ENCODE results near the gene DAZL. TPM values are rescaled to one million over a fixed set of nuclear protein-coding genes. Genes with fewer than 3 reads are reported as not detected.

DAZL gene
- total RNA-seq, 4 donors from 2014 or later = not detected

DNA sequence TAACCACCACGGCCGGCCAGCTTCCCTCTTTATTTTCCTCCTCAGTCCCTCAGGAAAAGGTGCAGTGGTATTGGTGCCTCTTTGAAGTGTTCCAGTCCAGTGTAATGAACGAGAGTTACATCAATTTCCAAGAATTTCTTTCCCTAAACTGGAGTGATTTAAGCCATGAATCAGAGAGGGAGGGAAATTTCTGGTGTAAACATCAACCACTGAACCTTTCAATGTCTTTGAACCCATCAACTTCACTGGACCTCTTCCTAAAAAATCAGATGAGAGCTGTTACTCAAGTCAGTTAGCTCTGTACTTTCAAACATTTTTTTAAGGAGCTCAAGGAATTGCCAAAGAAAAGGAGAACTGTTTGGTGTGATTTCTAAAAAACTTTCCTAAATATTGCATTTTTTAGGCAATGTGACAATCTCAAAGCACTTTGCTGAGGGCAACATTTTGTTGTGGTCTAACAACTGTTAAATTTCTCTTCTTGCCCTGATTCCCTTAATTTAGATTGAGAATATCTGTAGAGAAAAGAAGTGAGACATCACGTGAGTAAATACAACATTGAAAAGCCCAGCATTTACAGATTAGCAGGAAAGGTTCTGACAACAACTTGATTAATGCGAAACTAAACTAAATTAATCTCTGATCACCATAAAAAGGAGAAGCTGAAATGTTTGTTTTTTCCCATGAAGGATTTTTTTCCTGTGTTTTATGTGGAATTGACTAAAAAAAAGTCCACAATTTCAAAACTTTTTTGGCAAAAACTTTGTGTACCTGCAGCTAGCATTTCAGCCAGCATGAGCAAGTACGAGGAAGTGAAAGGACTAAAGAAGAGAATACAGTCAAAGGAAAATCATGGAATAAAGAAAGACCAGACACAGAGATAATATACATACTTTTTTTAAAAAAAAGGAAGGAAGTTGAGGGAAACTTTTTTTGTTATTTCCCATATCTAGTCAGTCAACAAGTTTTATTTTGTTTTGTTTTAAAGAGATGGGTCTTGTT lies 9.1 kb upstream of the DAZL start:
- ATAC-seq = peak; percentile 69
- 51 to 62% methylated on average over 5 to 6 of the region's 6 CpGs for WGBS, 2 donors (ENCODE audit: low coverage in 1 of 2)
- no peaks in the 10 kb centered on the region for H3K36me3 ChIP-seq

DNA sequence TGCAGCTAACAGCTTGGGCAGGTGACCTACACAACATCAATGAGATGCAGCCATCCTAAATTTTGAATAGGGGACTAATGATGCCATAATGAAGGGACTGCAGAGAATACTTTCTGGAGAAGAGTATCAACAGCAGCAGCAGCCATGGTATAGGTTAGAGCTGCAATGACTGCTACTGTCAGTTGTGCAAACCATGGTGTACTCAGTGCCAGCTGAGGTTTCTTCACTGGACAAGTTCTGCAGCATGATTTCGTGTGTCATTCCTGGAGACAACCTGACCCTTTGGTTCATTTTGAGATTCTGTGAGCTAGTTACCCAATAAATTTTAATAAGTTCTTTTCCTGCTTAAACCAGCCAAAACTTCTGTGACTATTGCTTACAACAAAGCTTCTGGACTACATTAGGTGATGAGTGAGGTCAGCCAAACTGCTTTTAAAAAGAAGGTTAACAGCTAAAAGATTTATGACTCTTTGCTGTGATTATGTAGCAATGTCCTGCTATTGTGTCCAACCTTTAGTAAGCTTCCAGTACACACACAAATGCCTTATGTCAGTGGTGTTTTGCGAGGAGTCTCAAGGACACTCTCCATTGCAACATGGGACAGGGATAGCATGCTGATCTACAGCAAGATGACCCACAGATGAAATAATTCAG lies 4.8 kb upstream of the DAZL start:
- Histone ChIP-seq H3K4me3 (no peak overlapping the region), H3K4me1 (peaks cover 0 to 8% (median 0%) of the 10 kb centered on the region in 3 donors), H3K27ac (no peak overlapping the region), H3K9me3 (no peaks in the 10 kb centered on the region), H3K27me3 (no peaks in the 10 kb centered on the region), H3K36me3 (no peaks in the 10 kb centered on the region)
- WGBS, 2 donors (ENCODE audit: low coverage in 1 of 2) = 26 to 38% methylated on average over 1 to 2 of the region's 2 CpGs
- TF ChIP-seq POLR2A (IDR thresholded peaks at IDR 0.05) = no peak
- TF ChIP-seq CTCF (IDR thresholded peaks at IDR 0.05) = no peak
- TF ChIP-seq POLR2AphosphoS5 (IDR thresholded peaks at IDR 0.05) = peak; percentile 68
- peak; percentile 70 for ATAC-seq

More for the DNA sequence above, 9.1 kb upstream of the DAZL start:
- Histone ChIP-seq H3K27me3 (no peaks in the 10 kb centered on the region), H3K9me3 (no peaks in the 10 kb centered on the region), H3K4me3 (no peak overlapping the region), H3K27ac (no peak overlapping the region), H3K4me1 (peaks cover 0 to 8% (median 0%) of the 10 kb centered on the region in 3 donors)
- TF ChIP-seq EP300 (IDR thresholded peaks at IDR 0.05) (no peak), POLR2AphosphoS5 (IDR thresholded peaks at IDR 0.05) (no peak), CTCF (IDR thresholded peaks at IDR 0.05) (no peak), POLR2A (IDR thresholded peaks at IDR 0.05) (no peak)

- Histone ChIP-seq H3K9me3 (no peaks in the 10 kb centered on the region), H3K27me3 (no peaks in the 10 kb centered on the region), H3K27ac (no peak overlapping the region), H3K4me1 (peaks cover 0 to 8% (median 0%) of the 10 kb centered on the region in 3 donors), H3K4me3 (no peak overlapping the region), H3K36me3 (no peaks in the 10 kb centered on the region)
- no peak for ATAC-seq
- 88 to 89% methylated on average over 2 of the region's 2 CpGs for WGBS, 2 donors (ENCODE audit: low coverage in 1 of 2)
- no peak for TF ChIP-seq POLR2AphosphoS5 (IDR thresholded peaks at IDR 0.05)
- no peak for TF ChIP-seq CTCF (IDR thresholded peaks at IDR 0.05)
- TF ChIP-seq EP300 (IDR thresholded peaks at IDR 0.05) = no peak
Measured at GRCh38 chr3:16608816-16609215, 3.6 kb upstream of the DAZL start.

GRCh38 chr3:16607718-16608117 lies 2.5 kb upstream of the DAZL start:
- Histone ChIP-seq H3K27me3 (no peaks in the 10 kb centered on the region), H3K4me3 (no peak overlapping the region), H3K4me1 (peaks cover 0 to 8% (median 0%) of the 10 kb centered on the region in 3 donors), H3K9me3 (no peaks in the 10 kb centered on the region), H3K36me3 (no peaks in the 10 kb centered on the region), H3K27ac (no peak overlapping the region)
- ATAC-seq = no peak
- TF ChIP-seq POLR2AphosphoS5 (IDR thresholded peaks at IDR 0.05) = no peak
- no peak for TF ChIP-seq CTCF (IDR thresholded peaks at IDR 0.05)
- no peak for TF ChIP-seq EP300 (IDR thresholded peaks at IDR 0.05)
- TF ChIP-seq POLR2A (IDR thresholded peaks at IDR 0.05) = no peak
- 58 to 64% methylated on average over 3 of the region's 3 CpGs for WGBS, 2 donors (ENCODE audit: low coverage in 1 of 2)

Data from gastroesophageal sphincter (tissue), 4 donors.